Trophoblast cell (in vitro differentiated cells and primary cell): ENCODE data around the gene UBXN11.
A peak's percentile ranks its signal among the peaks of the same experiment; 100 is the strongest.

ENCODE experiments used
- DNase-seq, 2 donors: peaks; one replicate each; pipeline ENCODE4 v3.0.0-alpha.2; 2016
- H2AFZ ChIP-seq: 2 replicates; pipeline ENCODE4 v1.6.1; 2013; ENCODE audit warnings: low read length, moderate library complexity, mild to moderate bottlenecking; ENCODE audit not compliant: insufficient read depth, poor library complexity
- H2AK5ac ChIP-seq: 2 replicates; pipeline ENCODE4 v1.6.1; 2013; ENCODE audit warnings: mild to moderate bottlenecking, low read length
- H2BK120ac ChIP-seq: 2 replicates; pipeline ENCODE4 v1.6.1; 2013; ENCODE audit warnings: low read length, mild to moderate bottlenecking, moderate library complexity; ENCODE audit not compliant: insufficient read depth, poor library complexity
- H2BK12ac ChIP-seq: 2 replicates; pipeline ENCODE4 v1.6.1; 2013; ENCODE audit warnings: mild to moderate bottlenecking, low read length, moderate library complexity
- H2BK5ac ChIP-seq: 2 replicates; pipeline ENCODE4 v1.6.1; 2013; ENCODE audit warnings: low read length, low read depth, moderate library complexity, mild to moderate bottlenecking; ENCODE audit not compliant: poor library complexity
- H3K14ac ChIP-seq: 2 replicates; pipeline ENCODE4 v1.6.1; 2013; ENCODE audit warnings: mild to moderate bottlenecking, low read length
- H3K18ac ChIP-seq: 2 replicates; pipeline ENCODE4 v1.6.1; 2013; ENCODE audit warnings: mild to moderate bottlenecking, low read length
- H3K23ac ChIP-seq: 2 replicates; pipeline ENCODE4 v1.6.1; 2013; ENCODE audit warnings: low read length
- H3K27ac ChIP-seq: 2 replicates; pipeline ENCODE4 v1.5.1; 2013; ENCODE audit warnings: low read depth, mild to moderate bottlenecking, inconsistent platforms, low read length, moderate library complexity
- H3K27me3 ChIP-seq: 2 replicates; pipeline ENCODE4 v1.6.1; 2013; ENCODE audit warnings: inconsistent platforms, mild to moderate bottlenecking, low read length, moderate library complexity; ENCODE audit not compliant: insufficient read depth
- H3K36me3 ChIP-seq, 2 experiments: 1 replicate in 1 of 2; 2 replicates in 1 of 2; pipeline ENCODE4 v1.6.1; 2013; ENCODE audit warnings: low read length in 2 of 2, mild to moderate bottlenecking in 2 of 2, moderate library complexity in 1 of 2; ENCODE audit not compliant: insufficient read depth in 2 of 2, control insufficient read depth in 1 of 2
- H3K4ac ChIP-seq: 2 replicates; pipeline ENCODE4 v1.6.1; 2013; ENCODE audit warnings: low read depth, mild to moderate bottlenecking, low read length, moderate library complexity
- H3K4me1 ChIP-seq, 2 experiments: 1 replicate in 1 of 2; 2 replicates in 1 of 2; pipeline ENCODE4 v1.6.1; 2013; ENCODE audit warnings: low read length in 2 of 2, mild to moderate bottlenecking in 2 of 2, moderate library complexity in 1 of 2; ENCODE audit not compliant: insufficient read depth in 2 of 2, control insufficient read depth in 1 of 2
- H3K4me2 ChIP-seq: 2 replicates; pipeline ENCODE4 v1.6.1; 2013; ENCODE audit warnings: inconsistent platforms, mild to moderate bottlenecking, low read length, moderate library complexity
- H3K4me3 ChIP-seq: 2 replicates; pipeline ENCODE4 v1.5.1; 2013; ENCODE audit warnings: mild to moderate bottlenecking, low read depth, low read length, inconsistent platforms
- H3K79me1 ChIP-seq: one replicate; pipeline ENCODE4 v1.6.1; 2013; ENCODE audit warnings: low read length
- H3K79me2 ChIP-seq: 2 replicates; pipeline ENCODE4 v1.6.1; 2013; ENCODE audit warnings: low read length, mild to moderate bottlenecking; ENCODE audit not compliant: control insufficient read depth, insufficient read depth, poor library complexity
- H3K9ac ChIP-seq: 2 replicates; pipeline ENCODE4 v1.6.1; 2013; ENCODE audit warnings: mild to moderate bottlenecking, low read length
- H3K9me3 ChIP-seq: 2 replicates; pipeline ENCODE4 v1.6.1; 2013; ENCODE audit warnings: low read depth, mild to moderate bottlenecking, control low read depth, inconsistent platforms, low read length; ENCODE audit not compliant: insufficient read depth
- H4K12ac ChIP-seq: 2 replicates; pipeline ENCODE4 v1.6.1; 2013; ENCODE audit warnings: low read depth, mild to moderate bottlenecking, low read length, moderate library complexity
- H4K8ac ChIP-seq: 2 replicates; pipeline ENCODE4 v1.6.1; 2013; ENCODE audit warnings: low read depth, mild to moderate bottlenecking, low read length, moderate library complexity
- H4K91ac ChIP-seq: one replicate; pipeline ENCODE4 v1.6.1; 2013; ENCODE audit warnings: low read depth, mild to moderate bottlenecking, low read length, moderate library complexity
- WGBS: extraction: QIAGEN DNeasy Blood & Tissue Kit; methylation state at CpG from one replicate; pipeline ENCODE4 v1.1.7; 2013; ENCODE audit warnings: missing lambda C conversion rate; ENCODE audit not compliant: insufficient read length, insufficient coverage; ENCODE audit errors: extremely low coverage; 5-methylcytosine and 5-hydroxymethylcytosine counted together

UBXN11 gene

DNA sequence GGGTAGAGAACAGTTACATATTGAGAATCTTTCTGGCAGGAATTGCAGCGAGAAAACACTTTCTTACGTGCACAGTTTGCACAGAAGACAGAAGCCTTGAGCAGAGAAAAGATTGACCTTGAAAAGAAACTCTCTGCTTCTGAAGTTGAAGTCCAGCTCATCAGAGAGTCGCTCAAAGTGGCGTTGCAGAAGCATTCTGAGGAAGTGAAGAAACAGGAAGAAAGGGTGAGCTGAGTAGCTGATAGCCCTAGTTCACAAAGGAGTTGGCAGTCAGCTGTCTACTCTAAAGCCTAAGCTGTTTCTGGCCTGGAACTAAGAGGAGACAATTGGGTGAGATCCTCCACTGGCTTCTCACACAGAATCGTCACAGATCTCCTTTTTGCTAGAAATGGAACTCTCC lies 46.9 kb downstream of the UBXN11 start:
- DNase-seq: no peak
- peaks cover 28 to 40% of the 10 kb centered on the region in 2 experiments for H3K36me3 ChIP-seq
- no peak overlapping the region for H3K23ac ChIP-seq
- no peak overlapping the region for H2AK5ac ChIP-seq
- H2BK5ac ChIP-seq: no peak overlapping the region
- no peak overlapping the region for H3K27ac ChIP-seq
- H2BK120ac ChIP-seq: no peak overlapping the region
- no peak overlapping the region for H3K4me2 ChIP-seq
- no peaks in the 10 kb centered on the region for H3K79me1 ChIP-seq
- no peak overlapping the region for H3K14ac ChIP-seq
- WGBS: no CpG with 5 or more reads among the region's 5 CpGs
- no peak overlapping the region for H4K91ac ChIP-seq
- peaks cover 0 to 1% of the 10 kb centered on the region in 2 experiments for H3K4me1 ChIP-seq
- H4K12ac ChIP-seq: no peak overlapping the region
- no peaks in the 10 kb centered on the region for H3K27me3 ChIP-seq
- H3K18ac ChIP-seq: no peak overlapping the region
- H2AFZ ChIP-seq: no peak overlapping the region
- H3K4me3 ChIP-seq: no peak overlapping the region
- no peak overlapping the region for H3K9ac ChIP-seq
- H3K79me2 ChIP-seq: no peaks in the 10 kb centered on the region
- H3K4ac ChIP-seq: no peak overlapping the region
- no peak overlapping the region for H2BK12ac ChIP-seq
- H4K8ac ChIP-seq: no peak overlapping the region
- H3K9me3 ChIP-seq: no peaks in the 10 kb centered on the region

GRCh38 chr1:26259005-26259404 lies 47.4 kb downstream of the UBXN11 start:
- H3K18ac ChIP-seq: no peak overlapping the region
- H3K23ac ChIP-seq: no peak overlapping the region
- H3K14ac ChIP-seq: no peak overlapping the region
- H3K4me3 ChIP-seq: no peak overlapping the region
- no peaks in the 10 kb centered on the region for H3K79me1 ChIP-seq
- H2BK5ac ChIP-seq: no peak overlapping the region
- no peak overlapping the region for H2AFZ ChIP-seq
- no peaks in the 10 kb centered on the region for H3K27me3 ChIP-seq
- WGBS: no CpG with 5 or more reads among the region's 2 CpGs
- peaks cover 28 to 40% of the 10 kb centered on the region in 2 experiments for H3K36me3 ChIP-seq
- H3K9ac ChIP-seq: no peak overlapping the region
- no peak overlapping the region for H4K12ac ChIP-seq
- no peak overlapping the region for H2AK5ac ChIP-seq
- no peak overlapping the region for H4K91ac ChIP-seq
- H4K8ac ChIP-seq: no peak overlapping the region
- H2BK12ac ChIP-seq: no peak overlapping the region
- DNase-seq: no peak
- no peak overlapping the region for H3K4me2 ChIP-seq
- no peak overlapping the region for H2BK120ac ChIP-seq
- H3K9me3 ChIP-seq: no peaks in the 10 kb centered on the region
- H3K27ac ChIP-seq: no peak overlapping the region
- no peak overlapping the region for H3K4ac ChIP-seq
- no peaks in the 10 kb centered on the region for H3K79me2 ChIP-seq
- H3K4me1 ChIP-seq: peaks cover 0 to 1% of the 10 kb centered on the region in 2 experiments

DNA sequence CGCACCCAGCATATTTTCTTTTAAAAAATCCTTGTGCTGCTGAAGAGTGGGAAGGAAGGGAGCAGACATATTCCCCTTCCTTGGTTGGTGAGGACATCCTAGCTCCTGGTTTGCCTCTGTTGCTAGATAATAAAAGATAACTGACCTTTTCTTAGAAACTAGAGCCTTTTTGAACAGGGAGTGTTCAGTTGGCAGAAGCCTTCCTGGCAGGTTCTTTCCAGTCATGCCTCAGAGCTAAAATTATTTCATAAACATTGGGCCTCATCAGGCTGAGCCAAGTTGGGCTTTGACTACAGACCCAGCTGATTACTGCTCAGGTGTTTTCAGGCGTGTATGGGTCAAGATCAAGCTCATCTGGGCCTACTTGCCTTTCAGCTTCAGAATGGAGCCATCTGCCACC lies 49.2 kb downstream of the UBXN11 start:
- Histone ChIP-seq H3K18ac (no peak overlapping the region), H4K12ac (no peak overlapping the region), H2AK5ac (no peak overlapping the region), H3K27me3 (no peaks in the 10 kb centered on the region), H2BK120ac (no peak overlapping the region), H3K23ac (no peak overlapping the region), H3K9ac (no peak overlapping the region), H3K4me2 (no peak overlapping the region), H3K4me3 (no peak overlapping the region), H3K79me2 (no peaks in the 10 kb centered on the region), H4K91ac (no peak overlapping the region), H3K9me3 (no peaks in the 10 kb centered on the region), H3K27ac (no peak overlapping the region), H2BK5ac (no peak overlapping the region), H3K4me1 (peaks cover 0 to 1% of the 10 kb centered on the region in 2 experiments), H3K4ac (no peak overlapping the region), H2BK12ac (no peak overlapping the region), H2AFZ (no peak overlapping the region), H3K79me1 (no peaks in the 10 kb centered on the region), H3K36me3 (peaks cover 26 to 30% of the 10 kb centered on the region in 2 experiments), H3K14ac (no peak overlapping the region), H4K8ac (no peak overlapping the region)
- WGBS: no CpG with 5 or more reads among the region's 2 CpGs
- DNase-seq: no peak

DNA sequence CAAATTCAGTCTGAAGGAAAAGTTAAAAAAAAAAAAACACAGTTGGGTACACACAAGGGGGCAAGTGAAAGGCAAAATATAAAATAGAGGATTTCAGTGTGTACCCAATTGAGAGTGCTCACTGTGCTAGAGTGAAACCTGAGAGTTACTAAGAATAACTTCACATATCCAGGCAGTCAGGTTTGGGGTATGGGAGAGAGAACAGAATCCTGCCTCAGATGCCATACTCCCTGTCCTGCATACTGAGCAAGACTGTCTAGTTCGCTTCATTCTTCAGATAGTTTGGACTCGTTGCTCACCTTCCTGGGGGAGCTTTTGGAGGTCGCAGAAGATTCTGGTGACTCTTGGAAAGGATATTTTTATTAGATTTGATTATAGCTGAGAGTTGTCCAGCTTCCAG lies 52.0 kb downstream of the UBXN11 start:
- Histone ChIP-seq H3K4me2 (no peak overlapping the region), H2BK5ac (no peak overlapping the region), H3K27me3 (no peaks in the 10 kb centered on the region), H4K91ac (no peak overlapping the region), H3K79me2 (no peaks in the 10 kb centered on the region), H3K27ac (no peak overlapping the region), H2AFZ (no peak overlapping the region), H3K36me3 (peaks cover 19 to 21% of the 10 kb centered on the region in 2 experiments), H3K9ac (no peak overlapping the region), H3K14ac (no peak overlapping the region), H3K4ac (no peak overlapping the region), H2BK12ac (no peak overlapping the region), H3K4me1 (peaks cover 0 to 1% of the 10 kb centered on the region in 2 experiments), H4K12ac (no peak overlapping the region), H2BK120ac (no peak overlapping the region), H3K18ac (no peak overlapping the region), H3K79me1 (no peaks in the 10 kb centered on the region), H3K23ac (no peak overlapping the region), H4K8ac (no peak overlapping the region), H2AK5ac (no peak overlapping the region), H3K4me3 (no peak overlapping the region), H3K9me3 (no peaks in the 10 kb centered on the region)
- no CpG with 5 or more reads among the region's 3 CpGs for WGBS
- peak in 1 of 2 donors; percentile 41 for DNase-seq
